NCI-H2081 (cell line): Measurements from ENCODE around the gene FOXJ3.
A peak's percentile ranks its signal among the peaks of the same experiment; 100 is the strongest.

ENCODE experiments used
- DNase-seq, 2 experiments: peaks; one replicate each; lab custom pipeline; 2025; lab: John Stamatoyannopoulos, UW

The FOXJ3 gene

GRCh38 chr1:42189931-42190853 is 144.8 kb downstream of the FOXJ3 start:
- no peak for DNase-seq

GRCh38 chr1:42186152-42186551 is 148.9 kb downstream of the FOXJ3 start:
- DNase-seq, result no peak

GRCh38 chr1:42184616-42185015 is 150.4 kb downstream of the FOXJ3 start:
- no peak for DNase-seq

- no peak for DNase-seq
Measured at GRCh38 chr1:42183957-42184268, 151.1 kb downstream of the FOXJ3 start.

DNA sequence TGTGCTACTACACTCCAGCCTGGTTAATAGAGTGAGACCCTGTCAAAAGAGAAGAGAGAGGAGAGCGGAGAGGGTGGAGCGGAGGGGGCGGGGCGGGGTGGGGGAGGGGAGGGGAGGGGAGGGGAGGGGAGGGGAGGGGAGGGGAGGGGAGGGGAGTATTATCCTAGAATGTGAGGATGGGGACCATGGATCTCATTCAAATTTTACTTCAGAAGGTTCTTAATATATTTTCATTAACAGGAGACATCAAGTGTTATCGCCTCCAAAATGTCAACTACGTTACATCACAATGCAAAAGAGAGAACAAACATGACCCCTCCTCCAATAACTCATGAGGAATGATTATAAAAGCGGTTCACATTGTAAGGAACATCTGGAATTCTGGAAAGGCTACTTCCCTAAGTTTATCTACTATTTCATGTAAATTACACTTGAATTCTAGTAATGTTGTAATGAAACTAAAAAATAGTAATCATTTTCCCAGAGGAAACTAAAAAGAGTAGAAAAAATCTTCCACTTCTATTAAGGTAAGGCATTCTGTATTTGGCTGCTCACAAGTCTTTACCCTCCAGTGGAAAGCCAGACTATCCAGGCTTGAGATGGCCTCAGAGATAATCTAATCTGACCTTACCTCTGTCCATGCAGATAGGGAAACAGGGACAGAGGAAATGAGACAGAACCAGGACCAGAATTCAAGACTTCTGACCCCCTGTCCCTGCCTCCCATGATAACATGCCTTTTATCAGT is 151.7 kb downstream of the FOXJ3 start:
- no peak for DNase-seq

DNA sequence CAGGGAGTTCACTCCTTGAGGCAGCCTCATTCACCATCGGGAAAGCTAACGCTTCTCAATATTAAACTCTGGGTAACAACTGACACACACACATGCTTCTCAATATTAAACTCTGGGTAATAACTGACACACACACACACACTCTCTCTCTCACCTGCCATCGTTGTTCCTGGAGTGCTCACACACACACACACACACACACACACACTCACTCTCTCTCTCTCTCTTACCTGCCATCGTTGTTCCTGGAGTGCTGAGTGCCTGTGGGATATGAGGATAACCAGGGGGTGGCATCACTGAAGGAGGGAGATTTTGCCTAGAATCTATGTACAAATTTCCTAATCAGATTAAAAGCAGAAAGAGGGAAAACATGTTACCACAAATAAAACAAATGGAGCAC is 153.3 kb downstream of the FOXJ3 start:
- no peak for DNase-seq

- no peak for DNase-seq
Measured at GRCh38 chr1:42179900-42180329, 155.1 kb downstream of the FOXJ3 start.

- DNase-seq, result no peak
Measured at GRCh38 chr1:42179275-42179674, 155.8 kb downstream of the FOXJ3 start.

DNA sequence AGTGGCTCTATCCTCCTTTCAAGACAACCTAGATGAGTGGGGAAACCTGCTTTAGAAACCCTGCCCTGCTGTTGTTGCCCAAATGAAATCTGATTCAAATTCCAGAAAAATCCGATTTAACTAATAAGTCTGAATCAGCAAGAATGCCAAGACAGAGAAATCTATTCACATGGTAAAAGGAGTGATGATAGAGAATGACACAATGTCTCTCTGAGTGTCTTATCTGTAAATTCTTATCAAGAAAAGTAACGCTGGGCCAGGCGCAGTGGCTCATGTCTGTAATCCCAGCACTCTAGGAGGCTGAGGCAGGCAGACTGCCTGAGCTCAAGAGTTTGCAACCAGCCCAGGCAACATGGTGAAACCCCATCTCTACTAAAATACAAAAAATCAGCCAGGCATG is 156.8 kb downstream of the FOXJ3 start:
- DNase-seq, result no peak

DNA sequence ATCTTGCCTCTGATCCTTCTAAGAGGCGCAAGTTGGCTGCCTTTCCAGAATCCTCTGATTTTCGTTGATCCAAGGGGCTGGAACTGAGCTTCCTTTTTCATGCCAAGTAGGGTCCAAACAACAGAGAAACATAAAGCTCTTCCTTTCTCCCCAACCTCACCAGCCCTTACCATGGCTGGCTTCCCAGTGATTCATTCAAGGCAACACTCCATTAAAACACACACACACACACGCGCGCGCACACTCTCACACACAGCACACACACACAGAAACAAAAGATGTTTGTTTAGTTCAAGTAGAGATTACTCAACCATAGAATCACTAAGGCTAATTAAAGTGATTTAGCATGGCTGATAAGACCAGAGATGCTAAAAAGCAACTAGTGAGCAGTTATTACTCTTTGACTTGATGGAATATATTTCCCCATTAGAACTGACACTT is 157.5 kb downstream of the FOXJ3 start:
- DNase-seq, result peak; percentile 41 to 72

- peak; percentile 59 to 76 for DNase-seq
Measured at GRCh38 chr1:42176902-42177519, 158.0 kb downstream of the FOXJ3 start.

DNA sequence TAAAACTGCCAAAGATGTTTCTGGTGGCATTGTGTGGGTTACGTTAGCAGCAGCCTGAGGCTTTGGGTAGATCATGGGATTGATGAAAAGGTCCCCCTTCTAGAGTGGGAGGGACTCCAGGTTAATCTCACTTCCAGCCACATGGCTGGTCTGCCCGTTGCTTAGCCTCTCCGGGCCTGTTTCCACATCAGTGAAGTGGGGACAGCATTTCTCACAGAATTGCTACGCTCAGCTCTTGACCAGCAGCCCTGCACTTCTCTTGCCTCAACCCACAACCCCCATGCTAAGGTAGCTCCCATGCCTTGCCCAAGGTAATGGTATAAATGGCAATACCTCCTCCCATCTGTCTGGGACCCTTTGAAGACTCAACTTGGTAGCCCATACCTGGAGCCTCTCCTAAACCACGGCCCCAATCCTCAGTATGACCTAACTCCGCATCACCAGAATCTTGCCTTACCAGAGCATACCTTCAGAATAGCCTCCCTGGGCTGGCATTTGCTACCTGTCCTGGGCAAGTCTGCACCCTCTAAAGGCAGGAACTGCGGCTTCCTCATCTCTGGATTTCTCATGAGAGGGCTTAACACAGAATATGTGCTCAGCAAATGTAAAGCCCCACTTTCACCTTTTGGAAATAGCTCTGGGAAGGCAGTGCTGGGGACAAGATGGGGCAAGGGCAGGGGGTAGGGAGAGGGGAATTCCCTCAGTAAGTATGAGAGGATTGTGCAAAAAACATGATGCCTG is 159.6 kb downstream of the FOXJ3 start:
- no peak for DNase-seq

DNA sequence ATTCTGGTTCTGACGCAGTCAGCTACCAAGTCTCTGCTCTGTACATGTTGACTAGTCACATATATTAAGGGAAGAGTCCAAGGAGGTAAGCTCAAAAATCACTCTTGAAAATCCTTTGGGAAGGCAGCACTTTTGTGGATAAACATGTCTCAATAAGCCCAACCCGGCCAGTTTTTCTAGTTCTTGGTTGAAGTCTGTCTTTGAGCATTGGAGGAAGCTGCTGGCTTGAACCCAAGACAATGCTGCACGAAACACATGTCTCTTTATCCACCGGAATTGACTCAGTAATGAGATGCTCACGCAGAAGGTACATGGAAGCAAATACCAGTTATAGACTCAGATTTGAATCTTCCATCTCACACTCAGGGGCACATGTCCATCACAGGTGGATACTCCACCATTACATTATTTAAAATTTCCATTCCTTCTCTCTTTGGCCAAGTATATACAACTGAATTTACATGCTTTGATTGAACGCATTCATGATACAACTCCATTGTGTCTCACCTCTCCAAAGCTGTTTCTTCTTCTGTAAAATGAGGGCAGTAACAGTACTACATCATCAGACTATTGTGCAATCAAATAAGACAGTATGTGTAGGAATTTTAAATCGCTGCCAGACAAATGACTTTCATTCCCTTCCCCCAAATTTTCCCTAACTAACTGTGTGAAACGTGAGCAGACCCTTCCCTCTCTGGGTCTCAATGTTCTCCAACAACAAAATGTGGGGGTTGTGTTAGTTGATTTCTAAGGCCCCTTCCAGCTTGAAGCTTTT is 160.9 kb downstream of the FOXJ3 start:
- DNase-seq, result no peak

DNA sequence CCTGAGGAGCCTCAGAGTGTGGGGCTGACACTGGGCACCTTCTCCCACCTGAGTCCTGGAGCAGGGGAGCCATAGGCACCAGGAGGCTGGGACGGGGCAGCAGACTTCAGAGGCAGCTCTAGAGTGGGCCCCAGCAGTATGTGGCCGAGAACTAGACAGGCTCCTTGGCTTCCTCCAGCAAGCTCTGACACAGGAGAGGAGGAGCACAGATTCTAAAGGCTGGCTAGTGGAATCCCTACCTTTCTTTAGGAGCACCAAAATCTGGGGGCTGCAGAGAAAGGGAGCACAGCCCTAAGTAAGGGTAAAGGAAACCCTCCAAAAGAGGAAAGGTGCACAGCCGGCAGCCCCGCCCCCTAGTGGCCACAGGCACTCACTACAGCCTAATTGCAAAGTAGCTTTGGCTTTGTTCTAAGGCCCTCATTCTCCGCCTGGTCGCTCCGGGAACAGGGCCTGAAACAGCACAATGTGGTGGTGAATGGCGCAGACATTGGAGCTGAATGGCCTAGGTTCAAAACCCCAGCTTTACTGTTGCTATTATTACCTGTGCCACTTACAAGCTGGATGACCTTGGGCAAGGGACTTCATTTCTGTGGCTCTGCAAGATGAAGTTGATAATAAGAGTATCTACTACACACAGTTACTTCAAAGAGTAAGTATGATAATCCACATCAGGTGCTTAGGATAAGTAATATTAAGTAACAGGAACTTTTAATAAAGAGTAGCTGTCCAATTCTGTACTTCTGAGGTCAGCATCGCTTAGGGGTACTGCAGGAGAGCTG is 161.7 kb downstream of the FOXJ3 start:
- DNase-seq, result peak; percentile 67 to 71

GRCh38 chr1:42172381-42173133 is 162.5 kb downstream of the FOXJ3 start:
- no peak for DNase-seq

- no peak for DNase-seq
Measured at GRCh38 chr1:42171679-42172266, 163.3 kb downstream of the FOXJ3 start.

DNA sequence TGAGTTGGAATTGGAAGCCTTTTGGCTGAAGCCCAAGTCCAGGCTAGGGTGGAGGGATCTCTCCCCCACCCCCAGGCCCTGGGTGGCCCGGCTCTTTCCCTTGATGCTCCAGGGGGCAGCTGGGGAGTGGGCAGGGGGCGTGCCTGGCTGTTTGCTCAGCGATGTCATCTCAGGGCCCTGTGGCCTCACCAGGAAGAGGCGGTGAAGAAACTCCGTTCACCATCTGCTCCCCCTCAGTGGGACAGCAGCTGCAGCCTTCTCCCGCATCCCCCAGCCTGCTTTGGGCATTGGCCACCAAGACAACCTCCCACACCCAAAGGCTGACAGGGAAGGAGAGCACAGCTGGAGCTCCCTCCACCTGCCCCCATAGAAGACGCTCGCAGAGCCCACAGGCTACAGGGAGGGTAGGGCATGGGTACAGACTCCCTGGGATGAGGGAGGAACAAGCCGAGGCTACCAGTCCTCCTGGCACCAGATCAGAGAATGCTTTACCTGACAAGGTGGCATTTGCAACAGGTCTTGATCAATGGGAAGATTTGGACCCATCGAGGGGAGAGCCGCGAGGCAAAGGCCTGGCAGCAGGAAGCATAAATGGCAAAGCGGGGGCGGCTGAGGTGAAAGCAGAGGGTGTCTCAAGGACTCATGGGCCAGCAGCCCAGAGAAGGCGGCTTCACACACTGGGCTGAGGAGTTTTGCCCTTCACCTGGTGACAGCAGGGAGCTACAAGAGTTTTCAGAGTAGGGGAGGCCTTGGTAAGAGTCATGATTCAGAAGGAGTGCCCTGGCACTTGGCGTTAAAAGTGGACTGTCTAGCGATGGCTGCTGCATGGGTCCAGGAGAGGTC is 164.0 kb downstream of the FOXJ3 start:
- DNase-seq, result peak in 1 of 2 experiments; percentile 37

DNA sequence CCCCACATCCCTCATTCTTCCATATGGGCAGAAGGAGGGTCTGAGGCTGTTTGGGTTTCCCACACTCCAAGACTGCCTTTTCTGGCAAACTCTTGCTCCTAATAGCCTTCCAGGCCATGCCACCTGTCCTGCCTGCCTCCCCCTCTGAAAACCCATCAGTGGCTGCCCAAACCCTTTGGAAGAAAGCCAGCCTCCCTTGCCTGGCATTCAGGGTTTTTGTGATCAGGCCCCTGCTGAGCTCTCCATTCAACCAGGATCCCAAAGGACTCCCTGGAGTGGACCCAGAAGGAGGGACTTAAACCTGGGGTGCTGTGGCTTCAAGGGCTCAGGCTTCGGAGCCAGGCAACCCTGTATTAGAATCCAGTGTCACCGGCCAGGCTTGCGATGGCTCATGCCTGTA is 166.3 kb downstream of the FOXJ3 start:
- DNase-seq, result peak; percentile 40 to 64

DNA sequence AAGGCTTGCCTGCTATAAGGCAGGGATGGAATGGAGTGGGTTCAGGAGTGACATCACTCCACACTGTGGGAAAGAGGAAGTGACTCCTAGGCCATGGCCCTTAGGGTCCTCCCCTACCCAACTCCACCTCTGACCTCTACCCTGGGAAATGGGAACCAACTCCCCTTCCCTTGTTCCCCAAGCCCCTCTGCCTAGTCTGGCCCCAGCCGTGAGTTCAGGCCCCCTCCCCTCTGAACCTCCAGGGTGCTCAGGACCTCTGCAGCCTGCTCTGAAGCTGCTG is 166.7 kb downstream of the FOXJ3 start:
- no peak for DNase-seq
